GM12878 (cell line): ENCODE data around the gene AKNA. TPM values are rescaled to one million over a fixed set of nuclear protein-coding genes. Genes with fewer than 3 reads are reported as not detected.

Experiments used
- CHD1 ChIP-seq: IDR thresholded peaks from 2 replicates; pipeline ENCODE4 v1.6.1; 2012; ENCODE audit warnings: low read depth, low read length, improper control_type of control experiment
- CREB1 ChIP-seq: IDR thresholded peaks from 2 replicates; pipeline ENCODE4 v1.6.1; 2012; ENCODE audit warnings: low read depth, mild to moderate bottlenecking, inconsistent platforms
- E4F1 ChIP-seq: fragments of 450-650 bp; IDR thresholded peaks from 2 replicates; pipeline ENCODE4 v1.6.1; 2018; ENCODE audit warnings: borderline replicate concordance, mild to moderate bottlenecking; ENCODE audit not compliant: partially characterized antibody
- EGR1 ChIP-seq, 2 experiments: IDR thresholded peaks; 1 replicate in 1 of 2; 2 replicates in 1 of 2; pipeline ENCODE4 v1.6.1; 2011 to 2012; ENCODE audit warnings: low read depth in 2 of 2, low read length in 2 of 2, borderline replicate concordance in 1 of 2, mild to moderate bottlenecking in 1 of 2, moderate library complexity in 1 of 2
- FOXM1 ChIP-seq: IDR thresholded peaks from 2 replicates; pipeline ENCODE4 v1.6.1; 2012; ENCODE audit warnings: low read depth, mild to moderate bottlenecking, inconsistent platforms, low read length, moderate library complexity
- HDGF ChIP-seq: fragments of 450-650 bp; IDR thresholded peaks from 2 replicates; pipeline ENCODE4 v1.6.1; 2016; ENCODE audit warnings: antibody characterized with exemption
- IKZF1 ChIP-seq: fragments of 450-650 bp; conservative IDR thresholded peaks from 2 replicates; pipeline ENCODE4 v1.6.1; 2017; ENCODE audit warnings: antibody characterized with exemption, mild to moderate bottlenecking
- IRF4 ChIP-seq: IDR thresholded peaks from 2 replicates; pipeline ENCODE4 v1.6.1; 2011; ENCODE audit warnings: low read depth, low read length
- MEF2B ChIP-seq: fragments of 450-650 bp; IDR thresholded peaks from 2 replicates; pipeline ENCODE4 v1.6.1; 2018; ENCODE audit warnings: mild to moderate bottlenecking, moderate library complexity; ENCODE audit not compliant: partially characterized antibody, poor library complexity, severe bottlenecking
- MTA2 ChIP-seq: fragments of 450-650 bp; IDR thresholded peaks from 2 replicates; pipeline ENCODE4 v1.6.1; 2016; ENCODE audit warnings: low read depth, mild to moderate bottlenecking, moderate library complexity
- MTA3 ChIP-seq: IDR thresholded peaks from 2 replicates; pipeline ENCODE4 v1.6.1; 2012; ENCODE audit warnings: low read length, inconsistent platforms, borderline replicate concordance
- MXI1 ChIP-seq: fragments of 150-350 bp; IDR thresholded peaks from 2 replicates; pipeline ENCODE4 v1.6.1; 2011; ENCODE audit warnings: low read depth, mild to moderate bottlenecking, inconsistent platforms, low read length, improper control_type of control experiment
- MYB ChIP-seq: fragments of 150-350 bp; IDR thresholded peaks from 2 replicates; pipeline ENCODE4 v1.6.1; 2014; ENCODE audit warnings: mild to moderate bottlenecking, low read depth, low read length, borderline replicate concordance
- NFIC ChIP-seq: IDR thresholded peaks from 2 replicates; pipeline ENCODE4 v1.6.1; 2012; ENCODE audit warnings: low read depth, mild to moderate bottlenecking, inconsistent platforms, low read length, moderate library complexity
- NFYB ChIP-seq: IDR thresholded peaks from 2 replicates; pipeline ENCODE4 v1.6.1; 2011; ENCODE audit warnings: low read depth, mild to moderate bottlenecking, low read length, improper control_type of control experiment, moderate library complexity; ENCODE audit not compliant: insufficient read depth
- NRF1 ChIP-seq: conservative IDR thresholded peaks from 2 replicates; pipeline ENCODE4 v1.6.1; 2011; ENCODE audit warnings: mild to moderate bottlenecking, low read depth, low read length, improper control_type of control experiment
- PAX5 ChIP-seq: IDR thresholded peaks from 2 replicates; pipeline ENCODE4 v1.6.1; 2011; ENCODE audit warnings: low read depth, low read length, borderline replicate concordance
- PAX8 ChIP-seq: fragments of 450-650 bp; IDR thresholded peaks from 2 replicates; pipeline ENCODE4 v1.6.1; 2017; ENCODE audit warnings: mild to moderate bottlenecking, moderate library complexity
- POLR2AphosphoS2 ChIP-seq: IDR thresholded peaks from 2 replicates; pipeline ENCODE4 v1.6.1; 2011; ENCODE audit warnings: low read depth, mild to moderate bottlenecking, low read length, improper control_type of control experiment, moderate library complexity
- POLR2AphosphoS5 ChIP-seq: IDR thresholded peaks from 2 replicates; pipeline ENCODE4 v1.6.1; 2011; ENCODE audit warnings: mild to moderate bottlenecking, low read length, inconsistent platforms
- RB1 ChIP-seq: fragments of 450-650 bp; formaldehyde crosslinking; IDR thresholded peaks from 2 replicates; pipeline ENCODE4 v1.6.1; 2017; ENCODE audit warnings: mild to moderate bottlenecking, borderline replicate concordance
- RELB ChIP-seq: fragments of 450-650 bp; IDR thresholded peaks from 2 replicates; pipeline ENCODE4 v1.6.1; 2017; ENCODE audit warnings: low read depth, mild to moderate bottlenecking, moderate library complexity
- SIN3A ChIP-seq: IDR thresholded peaks from 2 replicates; pipeline ENCODE4 v1.6.1; 2012; ENCODE audit warnings: low read depth, low read length, improper control_type of control experiment
- SMARCA5 ChIP-seq: fragments of 450-650 bp; IDR thresholded peaks from 2 replicates; pipeline ENCODE4 v1.6.1; 2017; ENCODE audit warnings: mild to moderate bottlenecking
- SMC3 ChIP-seq: IDR thresholded peaks from 2 replicates; pipeline ENCODE4 v1.6.1; 2011; ENCODE audit warnings: low read length, improper control_type of control experiment, borderline replicate concordance
- STAT1 ChIP-seq: fragments of 450-650 bp; conservative IDR thresholded peaks from 2 replicates; pipeline ENCODE4 v1.6.1; 2014; ENCODE audit warnings: antibody characterized with exemption, mild to moderate bottlenecking
- SUZ12 ChIP-seq: fragments of 200-600 bp; sonication (generic); IDR thresholded peaks from one replicate; pipeline ENCODE4 v1.6.1; 2018; ENCODE audit warnings: antibody characterized with exemption, mild to moderate bottlenecking; ENCODE audit not compliant: unreplicated experiment
- TBL1XR1 ChIP-seq: IDR thresholded peaks from 2 replicates; pipeline ENCODE4 v1.6.1; 2012; ENCODE audit warnings: low read depth, low read length, improper control_type of control experiment
- ZBED1 ChIP-seq: IDR thresholded peaks from 2 replicates; pipeline ENCODE4 v1.6.1; 2016; ENCODE audit warnings: borderline replicate concordance
- ZNF274 ChIP-seq: IDR thresholded peaks from one replicate; pipeline ENCODE4 v1.8.0; 2011; ENCODE audit not compliant: insufficient read length, insufficient read depth
- polyA plus RNA-seq, 11 experiments: library from polyadenylated mRNA; depleted of rRNA in 4 of 11; unstranded in 6 of 11; stranded (reverse) in 5 of 11; fragments of >200 nt; fragmentation: Nextera tagmentation in 4 of 11; fragmentation: Illumina TruSeq in 1 of 11; extraction: Ambion mirVana in 4 of 11; extraction: Trizol in 1 of 11; gene quantifications; 1 replicate in 1 of 11; 2 replicates in 10 of 11; pipeline versions ENCODE4 v1.2.1 to v1.2.3, GENCODE V29; 2011 to 2016; ENCODE audit warnings: inconsistent platforms in 2 of 11, missing spikeins in 2 of 11, low read depth in 1 of 11
- total RNA-seq, 4 experiments: library from RNA; depleted of rRNA in 3 of 4; stranded (reverse); fragments of >200 nt in 3 of 4; fragmentation: Illumina TruSeq in 1 of 4; extraction: Trizol in 1 of 4; gene quantifications; 2 replicates each; pipeline versions ENCODE4 v1.2.1 to v1.2.3, GENCODE V29; 2013 to 2021

AKNA gene
- total and polyA plus RNA-seq, 10 of the 15 experiments (the other 5 are each of a cell fraction or from before 2014, with no cell fraction given) = 1.6 to 132 (median 35.3) TPM

GRCh38 chr9:114405294-114406034 lies 17.7 kb upstream of the AKNA start (continued):
- TF ChIP-seq POLR2AphosphoS5 (no peak), SUZ12 (no peak), TBL1XR1 (no peak), RB1 (no peak), ZBED1 (no peak), IKZF1 (0 out of 2 replicates have a peak, but pooled peaks have one; percentile 8), RELB (no peak), MEF2B (no peak), NFYB (no peak), CREB1 (0 out of 2 replicates have a peak, but pooled peaks have one; percentile 15), SIN3A (no peak), SMARCA5 (0 out of 2 replicates have a peak, but pooled peaks have one; percentile 47), NRF1 (no peak), STAT1 (no peak), IRF4 (0 out of 2 replicates have a peak, but pooled peaks have one; percentile 26), POLR2AphosphoS2 (no peak), E4F1 (no peak), PAX5 (no peak), MYB (no peak), PAX8 (no peak), HDGF (peak; percentile 55; the same call in 1 of the 2 replicates), MTA3 (no peak), EGR1 (IDR thresholded peaks at IDR 0.05; ENCODE audit: borderline replicate concordance in 1 of 2, low read depth in 2 of 2, low read length in 2 of 2) (no peak), FOXM1 (no peak), ZNF274 (no peak), CHD1 (no peak), MXI1 (no peak), SMC3 (peak; percentile 80), NFIC (no peak), MTA2 (no peak)
